Mesenchymal stem cell (in vitro differentiated cells and primary cell): ENCODE results near the gene WDR73. TPM values are rescaled to one million over a fixed set of nuclear protein-coding genes. Genes with fewer than 3 reads are reported as not detected.

Experiments used
- DNase-seq: peaks from one replicate; pipeline ENCODE4 v3.0.0-alpha.2; 2013
- H2AFZ ChIP-seq: one replicate; pipeline ENCODE4 v1.6.1; 2013; ENCODE audit warnings: low read depth, mild to moderate bottlenecking, control low read depth, inconsistent platforms, low read length, moderate library complexity
- H2AK5ac ChIP-seq: 2 replicates; pipeline ENCODE4 v1.6.1; 2013; ENCODE audit warnings: low read length, moderate library complexity, mild to moderate bottlenecking, inconsistent platforms; ENCODE audit not compliant: severe bottlenecking
- H2BK120ac ChIP-seq: one replicate; pipeline ENCODE4 v1.6.1; 2013; ENCODE audit warnings: low read depth, mild to moderate bottlenecking, inconsistent platforms, low read length, moderate library complexity
- H2BK12ac ChIP-seq, 2 experiments: one replicate each; pipeline ENCODE4 v1.6.1; 2013; ENCODE audit warnings: inconsistent platforms in 2 of 2, low read length in 2 of 2, mild to moderate bottlenecking in 2 of 2, moderate library complexity in 2 of 2, control low read depth in 1 of 2
- H2BK15ac ChIP-seq: one replicate; pipeline ENCODE4 v1.6.1; 2013; ENCODE audit warnings: mild to moderate bottlenecking, low read depth, inconsistent platforms; ENCODE audit not compliant: poor library complexity, severe bottlenecking
- H2BK5ac ChIP-seq: 2 replicates; pipeline ENCODE4 v1.6.1; 2013; ENCODE audit warnings: low read depth, mild to moderate bottlenecking, low read length, control low read depth, inconsistent platforms; ENCODE audit not compliant: poor library complexity, severe bottlenecking
- H3K14ac ChIP-seq, 2 experiments: one replicate each; pipeline ENCODE4 v1.6.1; 2013; ENCODE audit warnings: inconsistent platforms in 2 of 2, low read length in 2 of 2, control low read depth in 1 of 2, mild to moderate bottlenecking in 1 of 2, moderate library complexity in 1 of 2
- H3K18ac ChIP-seq, 2 experiments: one replicate each; pipeline ENCODE4 v1.6.1; 2013; ENCODE audit warnings: inconsistent platforms in 2 of 2, low read length in 2 of 2, control low read depth in 1 of 2, low read depth in 1 of 2, mild to moderate bottlenecking in 1 of 2
- H3K23ac ChIP-seq, 2 experiments: one replicate each; pipeline ENCODE4 v1.6.1; 2013; ENCODE audit warnings: inconsistent platforms in 2 of 2, low read length in 2 of 2, mild to moderate bottlenecking in 2 of 2, moderate library complexity in 2 of 2, control low read depth in 1 of 2
- H3K27ac ChIP-seq: 2 replicates; pipeline ENCODE4 v1.5.1; 2013; ENCODE audit warnings: mild to moderate bottlenecking, moderate library complexity, low read length, control low read depth, inconsistent platforms; ENCODE audit not compliant: poor library complexity, severe bottlenecking
- H3K27me3 ChIP-seq, 2 experiments: 2 replicates each; pipeline versions ENCODE4 v1.6.1 to v1.7.0; 2013; ENCODE audit warnings: low read length in 2 of 2, mild to moderate bottlenecking in 2 of 2, moderate library complexity in 2 of 2, control low read depth in 1 of 2, inconsistent platforms in 1 of 2; ENCODE audit not compliant: control insufficient read depth in 1 of 2, insufficient read depth in 1 of 2
- H3K36me3 ChIP-seq, 2 experiments: 2 replicates each; pipeline versions ENCODE4 v1.6.1 to v1.7.0; 2013; ENCODE audit warnings: low read length in 2 of 2, control low read depth in 1 of 2, inconsistent platforms in 1 of 2, low read depth in 1 of 2, mild to moderate bottlenecking in 1 of 2; ENCODE audit not compliant: insufficient read depth in 2 of 2, control insufficient read depth in 1 of 2
- H3K4ac ChIP-seq, 2 experiments: one replicate each; pipeline ENCODE4 v1.6.1; 2013; ENCODE audit warnings: inconsistent platforms in 2 of 2, low read length in 2 of 2, mild to moderate bottlenecking in 2 of 2, moderate library complexity in 2 of 2, control low read depth in 1 of 2, low read depth in 1 of 2
- H3K4me1 ChIP-seq: 2 replicates; pipeline ENCODE4 v1.6.1; 2013; ENCODE audit warnings: low read depth, low read length, control low read depth; ENCODE audit not compliant: control insufficient read depth, insufficient read depth
- H3K4me2 ChIP-seq: 2 replicates; pipeline ENCODE4 v1.6.1; 2013; ENCODE audit warnings: low read length, mild to moderate bottlenecking, inconsistent platforms; ENCODE audit not compliant: poor library complexity, severe bottlenecking
- H3K4me3 ChIP-seq, 2 experiments: 2 replicates each; pipeline versions ENCODE4 v1.5.1 to v1.7.0; 2013; ENCODE audit warnings: low read length in 2 of 2, mild to moderate bottlenecking in 2 of 2, control low read depth in 1 of 2, low read depth in 1 of 2; ENCODE audit not compliant: insufficient read depth in 1 of 2
- H3K79me1 ChIP-seq: replicated peaks from 2 replicates; pipeline ENCODE4 v1.6.1; 2013; ENCODE audit warnings: mild to moderate bottlenecking, control low read depth, low read length, inconsistent platforms; ENCODE audit not compliant: poor library complexity, severe bottlenecking
- H3K9ac ChIP-seq: 2 replicates; pipeline ENCODE4 v1.7.0; 2013; ENCODE audit warnings: mild to moderate bottlenecking, low read length, moderate library complexity
- H3K9me3 ChIP-seq: 2 replicates; pipeline ENCODE4 v1.7.0; 2013; ENCODE audit warnings: mild to moderate bottlenecking, low read length; ENCODE audit not compliant: control insufficient read depth
- H4K8ac ChIP-seq: one replicate; pipeline ENCODE4 v1.6.1; 2013; ENCODE audit warnings: inconsistent platforms, mild to moderate bottlenecking, low read length, moderate library complexity
- H4K91ac ChIP-seq: one replicate; pipeline ENCODE4 v1.6.1; 2013; ENCODE audit warnings: mild to moderate bottlenecking, low read length, inconsistent platforms
- WGBS: methylation state at CpG from one replicate; pipeline ENCODE4 v1.1.7; 2013; ENCODE audit warnings: mixed read lengths; 5-methylcytosine and 5-hydroxymethylcytosine counted together
- polyA plus RNA-seq, 2 experiments: library from polyadenylated mRNA; stranded (reverse); fragments of 200-250 nt; gene quantifications; one replicate each; pipeline ENCODE4 v1.2.3, GENCODE V29; 2013

The WDR73 gene
- polyA plus RNA-seq (2013, experiment 1 of 2) = 13.9 TPM
- polyA plus RNA-seq (2013, experiment 2 of 2) = 13.7 TPM

- Histone ChIP-seq H2BK12ac (no peak within 1 kb of the TSS), H3K4me1 (peaks cover 25% of the 10 kb centered on the region), H3K27me3 (no peaks in the 10 kb centered on the region), H2BK15ac (peak within 1 kb of the TSS; percentile 91), H3K14ac (peak within 1 kb of the TSS in 1 of 2 experiments; percentile 100), H3K79me1 (peaks cover 21% of the 10 kb centered on the region), H3K18ac (peak within 1 kb of the TSS; percentile 95 to 99), H3K9ac (peak within 1 kb of the TSS; percentile 95), H4K8ac (peak within 1 kb of the TSS; percentile 97), H3K4ac (peak within 1 kb of the TSS; percentile 86 to 94), H2AFZ (peak within 1 kb of the TSS; percentile 94), H2BK5ac (no peak within 1 kb of the TSS), H2AK5ac (peak within 1 kb of the TSS; percentile 88), H4K91ac (peak within 1 kb of the TSS; percentile 86), H3K36me3 (peaks cover 26 to 28% of the 10 kb centered on the region in 2 experiments), H3K27ac (peak within 1 kb of the TSS; percentile 94), H3K4me2 (peak within 1 kb of the TSS; percentile 90), H3K4me3 (peak within 1 kb of the TSS; percentile 95 to 97), H3K23ac (peak within 1 kb of the TSS in 1 of 2 experiments; percentile 63), H2BK120ac (no peak within 1 kb of the TSS), H3K9me3 (no peaks in the 10 kb centered on the region)
- under 1% methylated on average over 44 of the region's 49 CpGs for WGBS
- DNase-seq = peak; percentile 96
Measured at GRCh38 chr15:84653910-84654688, at the start of gene WDR73. Gene WDR73 (minus strand): TSS chr15:84654283. CDS start chr15:84654274, 9 bp downstream.

GRCh38 chr15:84703808-84704207, 49.7 kb upstream of the WDR73 start:
- no peak for DNase-seq
- Histone ChIP-seq H3K27ac (no peak overlapping the region), H3K4me1 (peaks cover 3% of the 10 kb centered on the region), H4K91ac (no peak overlapping the region), H3K4me3 (no peak overlapping the region), H2BK5ac (no peak overlapping the region), H2BK12ac (no peak overlapping the region), H2BK15ac (no peak overlapping the region), H3K4ac (no peak overlapping the region), H2BK120ac (no peak overlapping the region), H2AK5ac (no peak overlapping the region), H3K9ac (no peak overlapping the region), H3K79me1 (peaks cover 8% of the 10 kb centered on the region), H3K14ac (no peak overlapping the region), H3K23ac (no peak overlapping the region), H3K36me3 (peaks cover 0 to 18% of the 10 kb centered on the region in 2 experiments), H2AFZ (no peak overlapping the region), H3K9me3 (no peaks in the 10 kb centered on the region), H3K18ac (no peak overlapping the region), H3K27me3 (no peaks in the 10 kb centered on the region), H4K8ac (no peak overlapping the region), H3K4me2 (no peak overlapping the region)
- WGBS = 98% methylated on average over 4 of the region's 5 CpGs

GRCh38 chr15:84702961-84703482, 48.9 kb upstream of the WDR73 start:
- no peak overlapping the region for H3K18ac ChIP-seq
- no peak overlapping the region for H3K4ac ChIP-seq
- no peak overlapping the region for H3K23ac ChIP-seq
- no peak overlapping the region for H2BK15ac ChIP-seq
- H3K27ac ChIP-seq = no peak overlapping the region
- peak; percentile 83 for DNase-seq
- no peak overlapping the region for H3K4me3 ChIP-seq
- H3K79me1 ChIP-seq = peaks cover 8% of the 10 kb centered on the region
- no peak overlapping the region for H2BK5ac ChIP-seq
- no peak overlapping the region for H3K4me2 ChIP-seq
- H4K8ac ChIP-seq = no peak overlapping the region
- 70% methylated on average over 4 of the region's 4 CpGs for WGBS
- no peak overlapping the region for H3K14ac ChIP-seq
- peaks cover 0 to 17% of the 10 kb centered on the region in 2 experiments for H3K36me3 ChIP-seq
- no peak overlapping the region for H2AFZ ChIP-seq
- no peak overlapping the region for H3K9ac ChIP-seq
- H3K27me3 ChIP-seq = no peaks in the 10 kb centered on the region
- H3K9me3 ChIP-seq = no peaks in the 10 kb centered on the region
- H2BK12ac ChIP-seq = no peak overlapping the region
- no peak overlapping the region for H2BK120ac ChIP-seq
- no peak overlapping the region for H4K91ac ChIP-seq
- H2AK5ac ChIP-seq = no peak overlapping the region
- H3K4me1 ChIP-seq = peaks cover 3% of the 10 kb centered on the region

- no peaks in the 10 kb centered on the region for H3K9me3 ChIP-seq
- H3K9ac ChIP-seq = no peak overlapping the region
- H3K4ac ChIP-seq = no peak overlapping the region
- no peak overlapping the region for H3K23ac ChIP-seq
- H2AFZ ChIP-seq = no peak overlapping the region
- H2BK120ac ChIP-seq = no peak overlapping the region
- H3K4me3 ChIP-seq = no peak overlapping the region
- no peak overlapping the region for H4K8ac ChIP-seq
- no peak overlapping the region for H3K4me2 ChIP-seq
- peaks cover 2% of the 10 kb centered on the region for H3K4me1 ChIP-seq
- H3K18ac ChIP-seq = no peak overlapping the region
- H2BK5ac ChIP-seq = no peak overlapping the region
- H2AK5ac ChIP-seq = no peak overlapping the region
- no peak overlapping the region for H2BK15ac ChIP-seq
- H3K14ac ChIP-seq = no peak overlapping the region
- peaks cover 0 to 10% of the 10 kb centered on the region in 2 experiments for H3K36me3 ChIP-seq
- H4K91ac ChIP-seq = no peak overlapping the region
- DNase-seq = peak; percentile 25
- H3K27ac ChIP-seq = no peak overlapping the region
- WGBS = 94% methylated on average over 5 of the region's 8 CpGs
- H3K27me3 ChIP-seq = no peaks in the 10 kb centered on the region
- H3K79me1 ChIP-seq = peaks cover 3% of the 10 kb centered on the region
- H2BK12ac ChIP-seq = no peak overlapping the region
Measured at GRCh38 chr15:84699538-84700191, 45.6 kb upstream of the WDR73 start.
